NT2/D1 (cell line): ENCODE results near the gene PLB1.

Experiments
- DNase-seq: peaks from one replicate; pipeline ENCODE4 v3.0.0-alpha.2; 2011; ENCODE audit warnings: low read depth, low spot score
- H3K27me3 ChIP-seq: 2 replicates; pipeline ENCODE4 v1.6.0; 2011; ENCODE audit warnings: mild to moderate bottlenecking; ENCODE audit not compliant: insufficient read length, insufficient read depth
- H3K36me3 ChIP-seq: 2 replicates; pipeline ENCODE4 v1.6.1; 2011; ENCODE audit warnings: mild to moderate bottlenecking, low read length, mixed read lengths; ENCODE audit not compliant: insufficient read depth, insufficient read length
- H3K4me1 ChIP-seq: 2 replicates; pipeline ENCODE4 v1.5.1; 2011; ENCODE audit not compliant: insufficient read depth, insufficient read length
- H3K4me3 ChIP-seq: 2 replicates; pipeline ENCODE4 v1.5.1; 2011; ENCODE audit warnings: low read depth; ENCODE audit not compliant: insufficient read length
- H3K9ac ChIP-seq: 2 replicates; pipeline ENCODE4 v1.6.0; 2011; ENCODE audit warnings: low read depth; ENCODE audit not compliant: insufficient read length
- H3K9me3 ChIP-seq: 2 replicates; pipeline ENCODE4 v1.5.1; 2011; ENCODE audit warnings: mild to moderate bottlenecking, low read length; ENCODE audit not compliant: insufficient read depth
- SUZ12 ChIP-seq: IDR thresholded peaks from 2 replicates; pipeline ENCODE4 v1.6.1; 2011; ENCODE audit not compliant: insufficient read length, insufficient read depth; ENCODE audit errors: extremely low read depth
- YY1 ChIP-seq: IDR thresholded peaks from 2 replicates; pipeline ENCODE4 v1.6.1; 2011; ENCODE audit not compliant: insufficient read length, insufficient read depth
- ZNF274 ChIP-seq: IDR thresholded peaks from 2 replicates; pipeline ENCODE4 v1.6.1; 2011; ENCODE audit warnings: mild to moderate bottlenecking, low read depth, low read length

Gene PLB1

DNA sequence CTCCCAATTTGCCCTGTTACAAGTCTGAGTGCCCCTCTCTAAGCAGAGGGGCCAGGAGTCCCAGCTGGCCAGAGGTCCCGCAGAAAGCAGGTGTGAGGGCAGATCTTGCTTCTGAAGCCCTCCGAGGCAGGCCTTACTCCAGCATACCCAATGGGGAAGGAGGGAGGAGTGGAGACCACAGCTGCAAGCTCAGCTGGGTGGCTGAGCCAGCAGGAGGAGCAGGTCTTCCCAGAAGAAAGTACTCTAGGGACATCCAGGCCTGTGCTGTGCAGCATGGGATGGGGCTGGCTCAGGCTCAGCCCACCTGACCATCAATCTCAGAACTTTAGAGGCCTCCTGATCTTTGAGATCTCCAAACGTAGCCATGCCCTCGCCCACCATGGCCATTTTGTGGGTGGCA lies 31.3 kb downstream of the PLB1 start:
- H3K36me3 ChIP-seq, result no peaks in the 10 kb centered on the region
- TF ChIP-seq SUZ12 (no peak), YY1 (no peak), ZNF274 (no peak)
- H3K4me3 ChIP-seq, result no peak overlapping the region
- no peak for DNase-seq
- peaks cover 5% of the 10 kb centered on the region for H3K4me1 ChIP-seq
- H3K27me3 ChIP-seq, result peaks cover 2% of the 10 kb centered on the region
- H3K9me3 ChIP-seq, result no peaks in the 10 kb centered on the region
- no peak overlapping the region for H3K9ac ChIP-seq

DNA sequence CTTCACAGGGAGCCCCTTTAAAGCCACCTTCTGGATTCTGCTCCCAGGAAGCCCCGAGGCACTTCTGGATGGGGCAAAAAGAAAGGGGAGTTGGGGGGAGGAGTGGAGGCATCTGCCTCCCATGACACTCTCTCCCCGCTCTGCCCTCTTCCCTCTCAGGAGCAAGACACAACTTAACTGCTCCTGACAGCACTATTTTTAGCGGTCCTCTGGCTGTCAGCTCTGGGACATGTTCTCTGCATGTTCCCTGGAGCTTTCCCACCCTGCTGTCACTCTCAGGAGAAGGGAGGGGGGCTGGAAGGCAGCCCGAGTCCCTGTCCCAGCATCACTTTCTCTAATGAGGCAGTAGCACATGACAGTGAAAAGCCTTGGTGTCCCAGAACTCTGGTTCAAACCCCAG lies 32.3 kb downstream of the PLB1 start:
- no peak for DNase-seq
- Histone ChIP-seq H3K9me3 (no peaks in the 10 kb centered on the region), H3K36me3 (no peaks in the 10 kb centered on the region), H3K27me3 (no peaks in the 10 kb centered on the region), H3K4me1 (peaks cover 5% of the 10 kb centered on the region), H3K4me3 (no peak overlapping the region), H3K9ac (no peak overlapping the region)
- TF ChIP-seq YY1 (no peak), SUZ12 (no peak), ZNF274 (no peak)

GRCh38 chr2:28530782-28531181 lies 34.9 kb downstream of the PLB1 start:
- Histone ChIP-seq H3K27me3 (no peaks in the 10 kb centered on the region), H3K36me3 (no peaks in the 10 kb centered on the region), H3K9me3 (no peaks in the 10 kb centered on the region), H3K9ac (no peak overlapping the region), H3K4me1 (peaks cover 5% of the 10 kb centered on the region), H3K4me3 (no peak overlapping the region)
- TF ChIP-seq SUZ12 (no peak), YY1 (no peak), ZNF274 (no peak)
- no peak for DNase-seq

GRCh38 chr2:28532399-28532798 lies 36.5 kb downstream of the PLB1 start:
- H3K27me3 ChIP-seq, result no peaks in the 10 kb centered on the region
- no peaks in the 10 kb centered on the region for H3K9me3 ChIP-seq
- DNase-seq, result no peak
- H3K9ac ChIP-seq, result no peak overlapping the region
- peaks cover 4% of the 10 kb centered on the region for H3K4me1 ChIP-seq
- no peak overlapping the region for H3K4me3 ChIP-seq
- no peaks in the 10 kb centered on the region for H3K36me3 ChIP-seq
- TF ChIP-seq YY1, result no peak
- TF ChIP-seq ZNF274, result no peak
- TF ChIP-seq SUZ12, result no peak

DNA sequence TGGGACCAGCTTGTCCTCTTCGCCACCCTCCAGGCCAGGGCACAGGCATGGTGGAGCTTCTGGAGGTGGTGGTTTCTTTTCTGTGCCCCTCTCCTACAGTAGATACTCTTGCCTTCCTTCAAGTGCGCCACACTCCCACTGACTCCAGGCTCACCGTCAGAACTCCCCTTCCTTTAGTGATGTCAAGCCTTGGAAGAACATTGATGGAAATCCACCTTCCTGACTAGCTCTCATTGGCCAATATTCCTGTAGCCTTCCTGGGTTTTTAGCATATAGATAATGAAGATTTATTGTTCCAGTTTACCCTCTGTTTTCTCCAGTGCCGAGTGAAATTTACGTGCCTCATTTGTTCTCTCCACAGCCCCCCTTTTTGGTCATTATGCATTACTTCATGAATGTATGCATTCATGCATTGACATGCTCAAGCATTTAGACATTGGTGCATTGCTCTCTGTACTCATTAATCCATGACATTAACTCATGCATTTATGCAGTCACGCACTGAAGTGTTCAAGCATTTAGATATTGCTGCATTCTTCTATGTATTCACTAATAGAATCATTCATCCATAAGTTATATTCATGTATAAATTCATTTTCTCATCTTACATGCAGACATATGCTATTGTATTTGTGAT lies 37.3 kb downstream of the PLB1 start:
- no peak for DNase-seq
- H3K9me3 ChIP-seq, result no peaks in the 10 kb centered on the region
- TF ChIP-seq SUZ12, result no peak
- TF ChIP-seq ZNF274, result no peak
- TF ChIP-seq YY1, result no peak
- H3K4me1 ChIP-seq, result peaks cover under 1% of the 10 kb centered on the region
- H3K36me3 ChIP-seq, result no peaks in the 10 kb centered on the region
- H3K9ac ChIP-seq, result no peak overlapping the region
- no peaks in the 10 kb centered on the region for H3K27me3 ChIP-seq
- no peak overlapping the region for H3K4me3 ChIP-seq

- H3K27me3 ChIP-seq, result no peaks in the 10 kb centered on the region
- TF ChIP-seq YY1 (no peak), ZNF274 (no peak), SUZ12 (no peak)
- H3K4me3 ChIP-seq, result no peak overlapping the region
- no peaks in the 10 kb centered on the region for H3K9me3 ChIP-seq
- DNase-seq, result no peak
- H3K36me3 ChIP-seq, result no peaks in the 10 kb centered on the region
- no peaks in the 10 kb centered on the region for H3K4me1 ChIP-seq
- no peak overlapping the region for H3K9ac ChIP-seq
Measured at GRCh38 chr2:28534817-28535216, 39.0 kb downstream of the PLB1 start.

- Histone ChIP-seq H3K36me3 (no peaks in the 10 kb centered on the region), H3K27me3 (no peaks in the 10 kb centered on the region), H3K4me1 (no peaks in the 10 kb centered on the region), H3K4me3 (no peak overlapping the region), H3K9ac (no peak overlapping the region), H3K9me3 (no peaks in the 10 kb centered on the region)
- no peak for TF ChIP-seq SUZ12
- no peak for TF ChIP-seq ZNF274
- no peak for TF ChIP-seq YY1
- no peak for DNase-seq
Measured at GRCh38 chr2:28538134-28538533, 42.3 kb downstream of the PLB1 start.

- Histone ChIP-seq H3K9me3 (no peaks in the 10 kb centered on the region), H3K4me1 (peaks cover 2% of the 10 kb centered on the region), H3K36me3 (no peaks in the 10 kb centered on the region), H3K4me3 (no peak overlapping the region), H3K27me3 (no peaks in the 10 kb centered on the region), H3K9ac (no peak overlapping the region)
- TF ChIP-seq SUZ12 (no peak), ZNF274 (no peak), YY1 (no peak)
- no peak for DNase-seq
Measured at GRCh38 chr2:28538652-28539051, 42.8 kb downstream of the PLB1 start.
